Mesenchymal stem cell (in vitro differentiated cells and primary cell): Measurements from ENCODE around the gene ZSWIM6.

Experiments used
- DNase-seq: peaks from one replicate; pipeline ENCODE4 v3.0.0-alpha.2; 2013
- H2AFZ ChIP-seq: one replicate; pipeline ENCODE4 v1.6.1; 2013; ENCODE audit warnings: low read depth, mild to moderate bottlenecking, control low read depth, inconsistent platforms, low read length, moderate library complexity
- H2AK5ac ChIP-seq: 2 replicates; pipeline ENCODE4 v1.6.1; 2013; ENCODE audit warnings: low read length, moderate library complexity, mild to moderate bottlenecking, inconsistent platforms; ENCODE audit not compliant: severe bottlenecking
- H2BK120ac ChIP-seq: one replicate; pipeline ENCODE4 v1.6.1; 2013; ENCODE audit warnings: low read depth, mild to moderate bottlenecking, inconsistent platforms, low read length, moderate library complexity
- H2BK12ac ChIP-seq, 2 experiments: one replicate each; pipeline ENCODE4 v1.6.1; 2013; ENCODE audit warnings: inconsistent platforms in 2 of 2, low read length in 2 of 2, mild to moderate bottlenecking in 2 of 2, moderate library complexity in 2 of 2, control low read depth in 1 of 2
- H2BK15ac ChIP-seq: one replicate; pipeline ENCODE4 v1.6.1; 2013; ENCODE audit warnings: mild to moderate bottlenecking, low read depth, inconsistent platforms; ENCODE audit not compliant: poor library complexity, severe bottlenecking
- H2BK5ac ChIP-seq: 2 replicates; pipeline ENCODE4 v1.6.1; 2013; ENCODE audit warnings: low read depth, mild to moderate bottlenecking, low read length, control low read depth, inconsistent platforms; ENCODE audit not compliant: poor library complexity, severe bottlenecking
- H3K14ac ChIP-seq, 2 experiments: one replicate each; pipeline ENCODE4 v1.6.1; 2013; ENCODE audit warnings: inconsistent platforms in 2 of 2, low read length in 2 of 2, control low read depth in 1 of 2, mild to moderate bottlenecking in 1 of 2, moderate library complexity in 1 of 2
- H3K18ac ChIP-seq, 2 experiments: one replicate each; pipeline ENCODE4 v1.6.1; 2013; ENCODE audit warnings: inconsistent platforms in 2 of 2, low read length in 2 of 2, control low read depth in 1 of 2, low read depth in 1 of 2, mild to moderate bottlenecking in 1 of 2
- H3K23ac ChIP-seq, 2 experiments: one replicate each; pipeline ENCODE4 v1.6.1; 2013; ENCODE audit warnings: inconsistent platforms in 2 of 2, low read length in 2 of 2, mild to moderate bottlenecking in 2 of 2, moderate library complexity in 2 of 2, control low read depth in 1 of 2
- H3K27ac ChIP-seq: 2 replicates; pipeline ENCODE4 v1.5.1; 2013; ENCODE audit warnings: mild to moderate bottlenecking, moderate library complexity, low read length, control low read depth, inconsistent platforms; ENCODE audit not compliant: poor library complexity, severe bottlenecking
- H3K27me3 ChIP-seq, 2 experiments: 2 replicates each; pipeline versions ENCODE4 v1.6.1 to v1.7.0; 2013; ENCODE audit warnings: low read length in 2 of 2, mild to moderate bottlenecking in 2 of 2, moderate library complexity in 2 of 2, control low read depth in 1 of 2, inconsistent platforms in 1 of 2; ENCODE audit not compliant: control insufficient read depth in 1 of 2, insufficient read depth in 1 of 2
- H3K36me3 ChIP-seq, 2 experiments: 2 replicates each; pipeline versions ENCODE4 v1.6.1 to v1.7.0; 2013; ENCODE audit warnings: low read length in 2 of 2, control low read depth in 1 of 2, inconsistent platforms in 1 of 2, low read depth in 1 of 2, mild to moderate bottlenecking in 1 of 2; ENCODE audit not compliant: insufficient read depth in 2 of 2, control insufficient read depth in 1 of 2
- H3K4ac ChIP-seq, 2 experiments: one replicate each; pipeline ENCODE4 v1.6.1; 2013; ENCODE audit warnings: inconsistent platforms in 2 of 2, low read length in 2 of 2, mild to moderate bottlenecking in 2 of 2, moderate library complexity in 2 of 2, control low read depth in 1 of 2, low read depth in 1 of 2
- H3K4me1 ChIP-seq: 2 replicates; pipeline ENCODE4 v1.6.1; 2013; ENCODE audit warnings: low read depth, low read length, control low read depth; ENCODE audit not compliant: control insufficient read depth, insufficient read depth
- H3K4me2 ChIP-seq: 2 replicates; pipeline ENCODE4 v1.6.1; 2013; ENCODE audit warnings: low read length, mild to moderate bottlenecking, inconsistent platforms; ENCODE audit not compliant: poor library complexity, severe bottlenecking
- H3K4me3 ChIP-seq, 2 experiments: 2 replicates each; pipeline versions ENCODE4 v1.5.1 to v1.7.0; 2013; ENCODE audit warnings: low read length in 2 of 2, mild to moderate bottlenecking in 2 of 2, control low read depth in 1 of 2, low read depth in 1 of 2; ENCODE audit not compliant: insufficient read depth in 1 of 2
- H3K79me1 ChIP-seq: replicated peaks from 2 replicates; pipeline ENCODE4 v1.6.1; 2013; ENCODE audit warnings: mild to moderate bottlenecking, control low read depth, low read length, inconsistent platforms; ENCODE audit not compliant: poor library complexity, severe bottlenecking
- H3K9ac ChIP-seq: 2 replicates; pipeline ENCODE4 v1.7.0; 2013; ENCODE audit warnings: mild to moderate bottlenecking, low read length, moderate library complexity
- H3K9me3 ChIP-seq: 2 replicates; pipeline ENCODE4 v1.7.0; 2013; ENCODE audit warnings: mild to moderate bottlenecking, low read length; ENCODE audit not compliant: control insufficient read depth
- H4K8ac ChIP-seq: one replicate; pipeline ENCODE4 v1.6.1; 2013; ENCODE audit warnings: inconsistent platforms, mild to moderate bottlenecking, low read length, moderate library complexity
- H4K91ac ChIP-seq: one replicate; pipeline ENCODE4 v1.6.1; 2013; ENCODE audit warnings: mild to moderate bottlenecking, low read length, inconsistent platforms
- WGBS: methylation state at CpG from one replicate; pipeline ENCODE4 v1.1.7; 2013; ENCODE audit warnings: mixed read lengths; 5-methylcytosine and 5-hydroxymethylcytosine counted together

Gene ZSWIM6

DNA sequence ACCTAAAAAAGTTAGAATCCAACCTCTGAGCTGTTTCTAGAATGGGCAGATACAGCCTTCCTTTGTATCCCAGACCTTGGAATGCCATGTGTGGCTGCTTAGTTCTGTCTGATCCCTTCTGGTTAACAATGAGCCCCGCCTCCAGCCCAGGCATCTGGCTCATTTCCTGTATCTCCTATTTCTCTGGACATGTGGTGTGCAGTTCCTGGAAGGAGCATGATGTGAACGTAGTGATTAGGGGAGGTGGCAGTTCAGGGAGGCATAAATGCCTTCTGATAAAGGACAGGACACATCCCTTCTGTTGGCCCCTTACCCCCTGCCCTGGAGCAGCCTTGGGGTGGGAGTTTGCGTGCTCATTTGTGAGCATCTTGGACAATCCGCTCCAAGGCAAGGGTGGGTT is 243.0 kb downstream of the ZSWIM6 start:
- WGBS: 67% methylated on average over 3 of the region's 4 CpGs
- peak overlapping the region; percentile 87 for H4K91ac ChIP-seq
- DNase-seq: peak; percentile 70

DNA sequence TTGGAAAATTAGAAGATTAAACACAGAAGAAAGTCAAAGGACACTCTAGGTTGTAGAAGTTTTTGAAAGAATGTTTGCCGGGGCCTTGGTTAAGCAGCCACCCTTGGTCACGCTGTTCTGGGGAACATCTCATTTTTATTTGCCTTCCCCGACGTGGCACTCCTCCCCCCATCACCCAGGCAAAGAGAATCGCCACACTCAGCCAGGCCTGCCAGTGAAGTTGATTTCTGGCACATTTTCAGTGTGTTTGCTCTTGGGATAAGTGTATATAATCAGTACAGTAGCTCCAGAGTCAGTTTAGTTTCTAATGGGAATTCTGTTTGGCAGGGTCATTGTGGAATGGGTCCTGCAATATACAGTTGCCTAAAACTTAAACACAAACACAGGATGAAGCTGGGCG is 243.5 kb downstream of the ZSWIM6 start:
- no peaks in the 10 kb centered on the region for H3K79me1 ChIP-seq
- no peak overlapping the region for H3K4me2 ChIP-seq
- peak overlapping the region; percentile 85 for H2BK15ac ChIP-seq
- H3K23ac ChIP-seq: no peak overlapping the region
- H3K4me1 ChIP-seq: peaks cover 5% of the 10 kb centered on the region
- DNase-seq: no peak
- WGBS: 97% methylated on average over 5 of the region's 6 CpGs
- no peak overlapping the region for H3K4me3 ChIP-seq
- H3K14ac ChIP-seq: no peak overlapping the region
- H3K36me3 ChIP-seq: no peaks in the 10 kb centered on the region
- no peak overlapping the region for H4K8ac ChIP-seq
- H2BK120ac ChIP-seq: peak overlapping the region; percentile 45
- H2AFZ ChIP-seq: no peak overlapping the region
- no peak overlapping the region for H3K27ac ChIP-seq
- peak overlapping the region; percentile 81 for H4K91ac ChIP-seq
- H2BK5ac ChIP-seq: no peak overlapping the region
- H3K27me3 ChIP-seq: peaks cover 0 to 9% of the 10 kb centered on the region in 2 experiments
- H2AK5ac ChIP-seq: no peak overlapping the region
- peak overlapping the region; percentile 73 to 79 for H2BK12ac ChIP-seq
- no peaks in the 10 kb centered on the region for H3K9me3 ChIP-seq
- no peak overlapping the region for H3K18ac ChIP-seq
- no peak overlapping the region for H3K9ac ChIP-seq
- no peak overlapping the region for H3K4ac ChIP-seq

More for the DNA sequence above, 243.0 kb downstream of the ZSWIM6 start:
- H2BK12ac ChIP-seq: peak overlapping the region; percentile 4 to 79
- no peak overlapping the region for H3K14ac ChIP-seq
- H3K79me1 ChIP-seq: no peaks in the 10 kb centered on the region
- peak overlapping the region; percentile 5 to 16 for H3K4ac ChIP-seq
- peak overlapping the region; percentile 7 for H2AFZ ChIP-seq
- H3K4me1 ChIP-seq: peaks cover 5% of the 10 kb centered on the region
- H2BK5ac ChIP-seq: no peak overlapping the region
- H4K8ac ChIP-seq: peak overlapping the region; percentile 94
- no peaks in the 10 kb centered on the region for H3K36me3 ChIP-seq
- no peak overlapping the region for H2BK15ac ChIP-seq
- H3K9me3 ChIP-seq: no peaks in the 10 kb centered on the region
- H3K27me3 ChIP-seq: peaks cover 0 to 9% of the 10 kb centered on the region in 2 experiments
- peak overlapping the region; percentile 45 for H2BK120ac ChIP-seq
- no peak overlapping the region for H3K4me3 ChIP-seq
- no peak overlapping the region for H3K4me2 ChIP-seq
- no peak overlapping the region for H3K23ac ChIP-seq
- H3K18ac ChIP-seq: peak overlapping the region; percentile 22 to 82
- no peak overlapping the region for H3K27ac ChIP-seq
- H2AK5ac ChIP-seq: no peak overlapping the region
- H3K9ac ChIP-seq: no peak overlapping the region

DNA sequence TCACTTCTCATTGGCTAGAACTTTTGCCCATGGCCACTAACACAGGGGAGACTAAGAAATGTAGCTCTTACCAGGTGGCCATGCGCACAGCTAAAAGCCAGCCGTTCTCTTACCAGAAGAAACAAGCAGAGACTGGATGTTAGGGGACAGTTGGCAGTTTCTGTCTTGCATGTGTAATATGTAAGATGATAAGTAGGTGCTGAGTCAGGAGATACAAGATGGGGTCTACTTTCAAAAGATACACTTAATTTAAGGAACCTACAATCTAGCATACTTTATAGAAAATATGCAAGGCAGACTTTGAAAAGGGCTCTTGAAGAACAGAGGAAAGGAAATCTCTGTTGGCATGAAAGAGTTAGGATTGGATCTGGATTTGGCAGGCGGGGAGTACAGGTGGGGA is 244.5 kb downstream of the ZSWIM6 start:
- no peak overlapping the region for H3K14ac ChIP-seq
- H3K9ac ChIP-seq: no peak overlapping the region
- DNase-seq: no peak
- H2BK120ac ChIP-seq: no peak overlapping the region
- H3K4me1 ChIP-seq: peaks cover 5% of the 10 kb centered on the region
- H3K23ac ChIP-seq: no peak overlapping the region
- no peak overlapping the region for H3K4ac ChIP-seq
- no peak overlapping the region for H2AK5ac ChIP-seq
- peak overlapping the region; percentile 76 to 80 for H2BK12ac ChIP-seq
- no peak overlapping the region for H2BK5ac ChIP-seq
- 95% methylated on average over 3 of the region's 3 CpGs for WGBS
- H3K18ac ChIP-seq: no peak overlapping the region
- no peaks in the 10 kb centered on the region for H3K36me3 ChIP-seq
- H3K4me3 ChIP-seq: no peak overlapping the region
- no peak overlapping the region for H4K91ac ChIP-seq
- no peaks in the 10 kb centered on the region for H3K79me1 ChIP-seq
- peaks cover 0 to 5% of the 10 kb centered on the region in 2 experiments for H3K27me3 ChIP-seq
- no peak overlapping the region for H2AFZ ChIP-seq
- peak overlapping the region; percentile 63 for H2BK15ac ChIP-seq
- H3K9me3 ChIP-seq: no peaks in the 10 kb centered on the region
- no peak overlapping the region for H4K8ac ChIP-seq
- no peak overlapping the region for H3K27ac ChIP-seq
- no peak overlapping the region for H3K4me2 ChIP-seq

DNA sequence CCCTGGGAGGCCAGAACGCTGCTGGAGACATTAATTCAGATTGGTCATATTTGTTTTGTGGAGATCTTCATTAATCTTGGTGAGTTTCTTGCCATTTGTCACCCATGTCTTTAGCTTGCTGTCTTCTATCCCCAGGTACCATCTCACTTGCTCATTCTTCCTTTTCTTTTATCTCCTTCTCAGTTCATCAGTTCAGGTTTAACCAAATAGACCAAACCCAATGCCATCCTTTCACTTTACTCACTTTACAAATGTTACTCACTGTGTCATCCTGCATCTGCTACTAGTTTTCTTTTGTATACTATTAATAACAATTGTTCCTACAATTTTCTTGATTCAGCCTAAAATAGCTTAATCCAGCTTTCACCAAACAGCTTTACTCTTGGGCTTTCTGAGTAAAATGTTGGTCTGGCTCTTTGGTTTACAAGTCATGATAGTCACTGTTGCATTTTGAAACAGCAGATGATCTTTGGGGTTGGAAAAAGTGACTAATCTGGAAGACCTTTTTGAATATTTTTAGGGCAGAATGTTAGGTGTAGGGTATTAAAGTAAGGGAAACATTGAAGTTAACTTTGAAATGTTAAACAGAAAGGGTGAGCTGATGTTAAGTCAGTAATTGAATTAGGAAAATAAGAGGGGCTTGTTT is 246.9 kb downstream of the ZSWIM6 start:
- no peak overlapping the region for H2BK15ac ChIP-seq
- no peak overlapping the region for H2BK120ac ChIP-seq
- DNase-seq: peak; percentile 38
- H3K27me3 ChIP-seq: peaks cover 4 to 6% of the 10 kb centered on the region in 2 experiments
- H3K23ac ChIP-seq: no peak overlapping the region
- no CpG with 5 or more reads among the region's 1 CpG for WGBS
- no peak overlapping the region for H3K27ac ChIP-seq
- H3K4me2 ChIP-seq: no peak overlapping the region
- H4K91ac ChIP-seq: no peak overlapping the region
- no peak overlapping the region for H4K8ac ChIP-seq
- H2AFZ ChIP-seq: no peak overlapping the region
- no peaks in the 10 kb centered on the region for H3K9me3 ChIP-seq
- H3K9ac ChIP-seq: no peak overlapping the region
- H3K36me3 ChIP-seq: no peaks in the 10 kb centered on the region
- peaks cover 5% of the 10 kb centered on the region for H3K4me1 ChIP-seq
- no peak overlapping the region for H2AK5ac ChIP-seq
- H2BK12ac ChIP-seq: no peak overlapping the region
- no peak overlapping the region for H3K18ac ChIP-seq
- H3K4me3 ChIP-seq: no peak overlapping the region
- H3K79me1 ChIP-seq: no peaks in the 10 kb centered on the region
- H3K14ac ChIP-seq: no peak overlapping the region
- H3K4ac ChIP-seq: no peak overlapping the region
- no peak overlapping the region for H2BK5ac ChIP-seq
